ENCODE results near the gene CLEC17A. TPM values are rescaled to one million over a fixed set of nuclear protein-coding genes. Genes with fewer than 3 reads are reported as not detected.
"Not testable (repeated sequence)": the region's sequence is repeated elsewhere in the genome, so short reads cannot be mapped to it uniquely, and the experiment has no call there.

Gene CLEC17A
- total and polyA plus RNA-seq, 2 experiments from 2014 or later, result not detected

DNA sequence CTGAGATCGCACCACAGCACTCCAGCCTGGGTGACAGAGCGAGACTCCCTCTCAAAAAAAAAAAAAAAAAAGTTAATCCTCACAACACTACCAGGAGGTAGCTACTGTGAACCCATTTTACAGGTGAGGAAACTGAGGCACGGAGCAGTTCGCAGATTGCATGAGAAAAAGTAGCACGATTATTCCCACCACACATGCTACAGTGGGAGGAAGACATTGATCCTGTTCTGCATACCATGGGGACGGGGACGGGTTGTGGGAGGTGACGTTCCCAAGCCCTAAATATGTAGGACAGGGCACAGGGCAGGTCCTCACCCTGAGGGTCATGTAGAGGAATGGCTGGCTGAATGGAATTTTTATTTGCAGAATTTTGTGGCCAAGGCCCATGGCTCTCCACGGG lies 23.7 kb downstream of the CLEC17A start:
- Histone ChIP-seq H3K36me3 (no peaks in the 10 kb centered on the region), H3K9me3 (ENCODE audit: low read depth) (no peaks in the 10 kb centered on the region), H3K4me3 (no peak overlapping the region), H3K27ac (no peak overlapping the region), H3K27me3 (no peaks in the 10 kb centered on the region), H3K4me1 (ENCODE audit: low read depth) (no peaks in the 10 kb centered on the region)
- no peak for DNase-seq (ENCODE audit: low read depth in 1 of 2, low spot score in 1 of 2)
- TF ChIP-seq, protein P1, sequence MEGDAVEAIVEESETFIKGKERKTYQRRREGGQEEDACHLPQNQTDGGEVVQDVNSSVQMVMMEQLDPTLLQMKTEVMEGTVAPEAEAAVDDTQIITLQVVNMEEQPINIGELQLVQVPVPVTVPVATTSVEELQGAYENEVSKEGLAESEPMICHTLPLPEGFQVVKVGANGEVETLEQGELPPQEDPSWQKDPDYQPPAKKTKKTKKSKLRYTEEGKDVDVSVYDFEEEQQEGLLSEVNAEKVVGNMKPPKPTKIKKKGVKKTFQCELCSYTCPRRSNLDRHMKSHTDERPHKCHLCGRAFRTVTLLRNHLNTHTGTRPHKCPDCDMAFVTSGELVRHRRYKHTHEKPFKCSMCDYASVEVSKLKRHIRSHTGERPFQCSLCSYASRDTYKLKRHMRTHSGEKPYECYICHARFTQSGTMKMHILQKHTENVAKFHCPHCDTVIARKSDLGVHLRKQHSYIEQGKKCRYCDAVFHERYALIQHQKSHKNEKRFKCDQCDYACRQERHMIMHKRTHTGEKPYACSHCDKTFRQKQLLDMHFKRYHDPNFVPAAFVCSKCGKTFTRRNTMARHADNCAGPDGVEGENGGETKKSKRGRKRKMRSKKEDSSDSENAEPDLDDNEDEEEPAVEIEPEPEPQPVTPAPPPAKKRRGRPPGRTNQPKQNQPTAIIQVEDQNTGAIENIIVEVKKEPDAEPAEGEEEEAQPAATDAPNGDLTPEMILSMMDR (IDR thresholded peaks at IDR 0.05; ENCODE audit: low read depth, low read length), result no peak

DNA sequence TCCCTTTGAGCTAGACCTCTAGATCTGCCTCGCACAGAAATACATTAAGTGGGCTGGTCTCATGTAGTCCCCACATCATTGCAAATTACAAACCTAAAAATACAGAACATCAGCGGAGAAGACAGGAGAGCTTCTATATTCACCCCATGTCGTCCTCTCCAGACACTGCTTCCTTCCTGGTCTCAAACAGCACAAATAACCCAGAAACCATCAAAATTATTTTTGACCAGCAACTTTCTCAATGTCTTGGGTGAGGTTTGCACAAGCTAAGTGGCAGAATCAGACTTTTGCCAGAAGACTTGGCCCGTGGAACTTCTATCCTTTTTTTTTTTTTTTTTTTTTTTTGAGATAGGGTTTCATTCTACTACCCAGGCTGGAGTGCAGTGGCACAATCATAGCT lies 28.2 kb downstream of the CLEC17A start:
- Histone ChIP-seq H3K27ac (no peak overlapping the region), H3K4me1 (ENCODE audit: low read depth) (no peaks in the 10 kb centered on the region), H3K27me3 (no peaks in the 10 kb centered on the region), H3K9me3 (ENCODE audit: low read depth) (no peaks in the 10 kb centered on the region), H3K4me3 (no peak overlapping the region), H3K36me3 (no peaks in the 10 kb centered on the region)
- no peak for DNase-seq (ENCODE audit: low read depth in 1 of 2, low spot score in 1 of 2)
- TF ChIP-seq, protein P1 (IDR thresholded peaks at IDR 0.05; ENCODE audit: low read depth, low read length), result no peak

DNA sequence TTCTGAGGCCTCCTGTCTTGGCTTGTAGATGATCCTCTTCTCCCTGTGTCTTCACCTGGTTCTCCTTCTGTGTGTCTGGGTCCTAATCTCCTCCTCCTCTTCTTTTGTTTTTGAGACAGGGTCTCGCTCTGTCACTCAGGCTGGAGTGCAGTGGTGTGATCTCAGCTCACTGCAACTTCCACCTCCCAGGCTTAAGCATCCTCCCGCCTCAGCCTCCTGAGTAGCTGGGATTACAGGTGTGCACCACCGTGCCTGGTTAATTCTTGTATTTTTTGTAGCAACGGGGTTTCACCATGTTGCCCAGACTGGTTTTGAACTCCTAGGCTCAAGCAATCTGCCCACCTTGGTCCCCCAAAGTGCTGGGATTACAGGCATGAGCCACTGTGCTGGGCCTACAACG lies 29.4 kb downstream of the CLEC17A start:
- not testable (repeated sequence) for H3K4me3 ChIP-seq; H3K36me3 ChIP-seq; DNase-seq (ENCODE audit: low read depth in 1 of 2, low spot score in 1 of 2); H3K4me1 ChIP-seq (ENCODE audit: low read depth); H3K27ac ChIP-seq; H3K9me3 ChIP-seq (ENCODE audit: low read depth); H3K27me3 ChIP-seq

DNA sequence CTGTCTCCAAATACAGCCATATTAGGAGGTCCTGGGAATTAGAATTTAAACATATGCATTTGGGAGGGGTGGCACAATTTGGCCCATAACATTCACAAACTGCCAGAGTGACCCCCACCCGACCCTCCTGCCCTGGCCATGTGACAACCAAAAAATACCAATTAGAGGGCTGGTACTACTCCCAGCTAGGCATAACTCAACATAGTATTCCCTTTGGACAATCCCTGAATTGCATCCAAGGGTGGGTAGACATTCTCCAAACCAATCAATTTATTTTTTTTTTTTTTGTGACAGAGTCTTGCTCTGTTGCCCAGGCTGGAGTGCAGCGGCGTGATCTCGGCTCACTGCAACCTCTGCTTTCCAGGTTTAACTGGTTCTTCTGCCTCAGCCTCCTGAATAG lies 29.8 kb downstream of the CLEC17A start:
- TF ChIP-seq, protein P1 (IDR thresholded peaks at IDR 0.05; ENCODE audit: low read depth, low read length), result no peak
- DNase-seq (ENCODE audit: low read depth in 1 of 2, low spot score in 1 of 2), result no peak
- no peaks in the 10 kb centered on the region for H3K9me3 ChIP-seq (ENCODE audit: low read depth)
- H3K4me3 ChIP-seq, result no peak overlapping the region
- H3K27me3 ChIP-seq, result no peaks in the 10 kb centered on the region
- no peak overlapping the region for H3K27ac ChIP-seq
- no peaks in the 10 kb centered on the region for H3K36me3 ChIP-seq
- no peaks in the 10 kb centered on the region for H3K4me1 ChIP-seq (ENCODE audit: low read depth)

DNA sequence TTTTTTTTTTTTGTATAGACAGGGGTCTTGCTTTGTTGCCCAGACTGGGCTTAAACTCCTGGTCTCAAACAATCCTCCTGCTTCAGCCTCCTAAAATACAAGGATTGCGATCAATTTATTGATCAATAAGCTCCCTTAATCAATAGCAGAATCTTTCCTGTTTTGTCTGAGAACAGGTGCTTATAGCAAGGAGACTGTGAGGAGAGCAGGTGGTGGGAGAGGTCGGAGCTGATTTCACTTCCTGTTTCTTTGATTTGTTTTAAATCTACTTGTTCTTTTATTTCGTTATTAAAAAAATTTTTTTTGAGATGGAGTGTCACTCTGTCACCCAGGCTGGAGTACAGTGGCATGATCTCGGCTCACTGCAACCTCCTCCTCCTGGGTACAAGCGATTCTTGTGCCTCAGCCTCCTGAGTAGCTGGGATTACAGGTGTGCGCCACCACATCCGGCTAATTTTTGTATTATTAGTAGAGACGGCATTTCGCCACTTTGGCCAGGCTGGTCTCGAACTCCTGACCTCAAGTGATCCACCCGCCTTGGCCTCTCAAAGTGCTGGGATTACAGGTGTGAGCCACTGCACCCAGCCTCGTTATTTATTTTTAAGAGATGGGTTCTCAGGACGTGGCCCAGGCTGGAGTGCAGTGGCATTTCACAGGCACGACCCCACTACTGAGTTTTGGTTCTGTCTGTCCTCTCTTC lies 30.7 kb downstream of the CLEC17A start:
- H3K4me3 ChIP-seq; H3K4me1 ChIP-seq (ENCODE audit: low read depth); H3K9me3 ChIP-seq (ENCODE audit: low read depth); DNase-seq (ENCODE audit: low read depth in 1 of 2, low spot score in 1 of 2); H3K36me3 ChIP-seq; H3K27ac ChIP-seq; H3K27me3 ChIP-seq: not testable (repeated sequence)

DNA sequence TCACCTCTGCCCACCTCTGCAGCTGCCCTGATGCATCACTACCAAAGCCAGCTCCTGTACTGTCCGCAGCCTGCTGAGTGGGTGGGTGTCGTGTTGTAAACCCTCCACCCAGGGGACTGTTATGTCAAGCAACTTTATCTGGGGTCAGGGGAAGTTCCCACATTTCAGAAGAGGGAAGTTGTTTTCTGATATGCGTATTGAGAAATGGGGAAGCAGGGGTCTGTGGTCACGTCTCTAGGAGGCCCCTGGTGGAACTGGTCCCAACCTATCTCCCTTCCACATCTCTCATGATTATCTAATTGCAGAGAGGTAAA lies 31.2 kb downstream of the CLEC17A start:
- Histone ChIP-seq H3K9me3 (ENCODE audit: low read depth) (no peaks in the 10 kb centered on the region), H3K36me3 (no peaks in the 10 kb centered on the region), H3K4me3 (no peak overlapping the region), H3K4me1 (ENCODE audit: low read depth) (no peaks in the 10 kb centered on the region), H3K27ac (no peak overlapping the region), H3K27me3 (no peaks in the 10 kb centered on the region)
- TF ChIP-seq, protein P1 (IDR thresholded peaks at IDR 0.05; ENCODE audit: low read depth, low read length), result no peak
- DNase-seq (ENCODE audit: low read depth in 1 of 2, low spot score in 1 of 2), result no peak

DNA sequence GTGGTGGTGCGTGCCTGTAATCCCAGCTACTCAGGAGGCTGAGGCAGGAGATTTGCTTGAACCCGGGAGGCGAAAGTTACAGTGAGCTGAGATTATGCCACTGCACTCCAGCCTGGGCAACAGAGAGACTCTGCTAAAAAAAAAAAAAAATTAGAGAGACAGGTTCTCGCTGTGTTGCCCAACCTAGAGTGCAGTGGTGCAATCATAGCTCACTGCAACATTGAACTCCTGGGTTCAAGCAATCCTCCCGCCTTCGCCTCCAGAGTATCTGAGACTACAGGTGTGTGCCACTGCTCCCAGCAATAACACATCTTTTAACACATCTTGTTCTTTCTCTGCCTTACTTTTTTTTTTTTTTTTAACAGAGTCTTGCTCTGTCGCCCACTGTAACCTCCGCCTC lies 32.7 kb downstream of the CLEC17A start:
- TF ChIP-seq, protein P1 (IDR thresholded peaks at IDR 0.05; ENCODE audit: low read depth, low read length), result no peak
- H3K27me3 ChIP-seq, result no peaks in the 10 kb centered on the region
- no peaks in the 10 kb centered on the region for H3K9me3 ChIP-seq (ENCODE audit: low read depth)
- no peak for DNase-seq (ENCODE audit: low read depth in 1 of 2, low spot score in 1 of 2)
- H3K36me3 ChIP-seq, result no peaks in the 10 kb centered on the region
- no peaks in the 10 kb centered on the region for H3K4me1 ChIP-seq (ENCODE audit: low read depth)
- no peak overlapping the region for H3K4me3 ChIP-seq
- no peak overlapping the region for H3K27ac ChIP-seq
